Fibroblast of skin of back (primary cell): ENCODE data around the gene CENATAC.
"Not testable (repeated sequence)": the region's sequence is repeated elsewhere in the genome, so short reads cannot be mapped to it uniquely, and the experiment has no call there.

Experiments
- DNase-seq: peaks from one replicate; pipeline ENCODE4 v3.0.0-alpha.2; 2013

CENATAC gene

DNA sequence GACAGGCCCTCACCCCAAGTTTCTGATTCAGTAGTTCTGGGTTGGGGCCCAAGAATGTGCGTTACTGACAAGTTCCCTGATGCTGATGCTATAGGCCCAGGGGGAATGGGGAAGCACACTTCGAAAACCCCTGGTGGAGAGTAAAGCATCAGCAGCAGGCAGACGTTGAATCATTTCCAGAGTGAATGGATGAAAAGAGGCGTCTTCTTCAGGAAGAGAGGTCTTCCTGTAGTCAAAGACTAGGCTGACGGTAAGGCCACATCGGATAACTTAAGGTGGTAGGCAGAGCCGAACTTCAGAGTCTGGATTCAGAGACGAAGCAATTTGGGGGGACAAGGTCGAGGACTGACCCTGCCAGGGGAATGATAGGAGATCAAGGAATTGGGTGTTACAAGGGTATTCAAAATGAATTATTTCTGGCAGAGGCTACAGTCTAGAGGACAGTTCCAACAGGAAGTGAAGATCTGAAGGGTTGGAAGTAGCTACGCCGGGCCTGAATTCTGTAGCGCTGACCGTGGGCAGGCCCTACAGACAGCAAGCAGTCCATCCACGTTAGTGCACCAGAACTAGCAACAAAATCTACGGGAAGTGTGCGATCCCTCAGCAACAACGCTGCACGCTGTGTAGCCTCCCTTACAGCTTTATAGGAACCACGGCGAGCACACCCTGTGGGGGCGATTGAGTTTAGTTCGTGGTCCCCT is 862 bp upstream of the CENATAC start:
- peak; percentile 27 for DNase-seq

DNA sequence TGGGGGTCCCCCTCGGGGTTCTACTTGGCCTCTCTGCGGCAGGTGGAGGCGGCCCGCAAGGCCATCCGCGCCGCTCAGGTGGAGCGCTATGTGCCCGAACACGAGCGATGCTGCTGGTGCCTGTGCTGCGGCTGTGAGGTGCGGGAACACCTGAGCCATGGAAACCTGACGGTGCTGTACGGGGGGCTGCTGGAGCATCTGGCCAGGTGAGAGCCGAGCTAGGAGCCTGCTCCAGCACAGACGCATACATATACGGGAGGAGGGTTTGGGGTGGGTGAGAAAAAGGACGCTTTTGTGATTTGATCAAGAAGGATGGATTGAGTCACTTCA is 415 bp downstream of the CENATAC start:
- no peak for DNase-seq

DNA sequence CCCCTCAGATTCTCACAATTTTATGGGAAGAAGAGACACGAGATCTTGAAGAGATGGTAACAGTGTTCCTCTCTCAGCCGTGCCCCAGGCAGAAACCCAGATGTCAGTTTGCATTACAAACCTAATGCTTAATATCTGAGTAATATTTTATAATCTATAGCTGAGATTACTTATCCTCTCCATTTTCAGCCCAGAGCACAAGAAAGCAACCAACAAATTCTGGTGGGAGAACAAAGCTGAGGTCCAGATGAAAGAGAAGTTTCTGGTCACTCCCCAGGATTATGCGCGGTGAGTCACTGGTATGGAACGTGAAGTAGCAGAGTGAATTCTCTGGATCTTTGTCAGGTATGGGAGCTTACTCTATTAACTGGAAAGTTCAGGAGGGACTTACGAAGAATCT is 884 bp downstream of the CENATAC start:
- DNase-seq: peak; percentile 50

DNA sequence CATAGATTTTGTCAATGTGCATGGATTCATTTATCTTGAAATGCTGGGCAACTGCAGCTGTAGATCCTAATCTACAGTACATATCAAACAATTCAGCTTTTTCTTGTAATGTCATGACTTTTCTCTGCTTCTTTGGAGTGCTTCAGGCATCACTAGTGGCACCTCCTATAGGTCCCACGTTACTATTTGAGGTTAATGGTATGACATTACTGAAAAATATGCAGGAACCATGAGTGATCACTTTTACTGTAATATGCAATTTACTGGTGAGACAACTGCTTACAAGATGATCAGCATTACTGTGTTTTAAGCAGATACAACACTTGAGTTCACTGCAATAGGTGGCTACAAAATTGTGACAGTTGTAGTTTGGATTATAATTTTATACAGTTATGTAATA is 3.0 kb downstream of the CENATAC start:
- peak; percentile 39 for DNase-seq

DNA sequence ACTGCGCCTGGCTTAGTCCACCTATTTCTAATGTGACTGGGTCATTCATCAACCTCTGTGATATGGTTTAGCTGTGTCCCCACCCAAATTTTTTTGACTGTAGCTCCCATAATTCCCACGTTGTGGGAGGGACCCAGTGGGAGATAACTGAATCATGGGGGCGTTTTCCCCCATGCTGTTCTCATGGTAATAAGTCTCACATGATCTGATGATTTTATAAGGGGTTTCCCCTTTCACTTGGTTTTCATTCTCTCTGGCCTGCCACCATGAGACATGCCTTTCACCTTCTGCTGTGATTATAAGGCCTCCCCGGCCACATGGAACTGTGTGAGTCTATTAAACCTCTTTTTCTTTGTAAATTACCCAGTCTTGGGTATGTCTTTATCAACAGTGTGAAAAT is 8.7 kb downstream of the CENATAC start:
- no peak for DNase-seq

DNA sequence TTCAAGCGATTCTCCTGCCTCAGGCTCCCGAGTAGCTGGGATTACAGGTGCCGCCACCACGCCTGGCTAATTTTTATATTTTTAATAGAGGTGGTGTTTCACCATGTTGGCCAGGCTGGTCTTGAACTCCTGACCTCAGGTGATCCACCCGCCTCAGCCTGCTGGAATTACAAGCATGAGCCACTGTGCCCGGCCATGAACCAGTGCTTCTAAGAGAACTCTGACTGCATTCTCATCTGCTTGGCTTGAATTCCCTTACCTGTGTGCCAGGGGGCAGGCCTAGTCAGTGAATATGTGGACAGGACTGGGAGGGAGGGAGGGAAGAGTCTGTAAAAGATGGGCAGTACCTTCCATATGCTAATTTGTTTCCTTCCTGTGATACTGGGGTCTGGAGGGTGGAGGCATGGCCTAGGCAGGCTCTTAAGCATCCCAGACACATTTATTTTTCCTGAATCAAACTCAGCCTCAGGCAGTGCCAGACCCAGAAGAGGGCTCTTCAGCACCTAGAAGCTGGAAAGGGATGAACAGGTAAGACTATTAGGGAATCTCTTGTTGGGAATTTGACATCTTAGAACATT is 13.6 kb downstream of the CENATAC start:
- DNase-seq: no peak

DNA sequence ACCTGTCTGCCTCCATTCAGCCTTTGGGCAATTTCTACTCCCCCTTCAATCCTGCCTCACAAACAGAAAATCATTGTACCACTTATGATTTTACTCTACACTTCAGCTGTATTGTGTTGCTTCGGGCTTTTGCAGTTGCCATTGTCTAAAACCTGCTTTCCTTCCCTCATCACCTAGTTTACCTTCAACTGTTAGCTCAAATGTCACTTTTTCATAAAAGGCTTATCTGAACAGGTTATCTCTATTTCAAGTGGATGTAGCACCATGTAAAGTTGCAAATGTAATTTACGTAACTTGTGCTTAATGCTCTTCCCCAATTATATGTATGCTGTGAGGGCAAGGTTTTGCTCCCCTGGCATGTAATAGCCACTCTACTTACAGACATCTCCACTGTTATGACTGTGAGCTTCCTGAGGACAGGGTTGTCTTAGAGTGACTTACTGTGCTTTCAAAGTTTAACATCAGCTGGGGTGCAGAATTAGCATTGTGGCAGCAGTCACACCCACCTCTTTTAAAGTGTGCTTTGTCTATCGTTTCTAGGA is 14.8 kb downstream of the CENATAC start:
- DNase-seq: no peak

DNA sequence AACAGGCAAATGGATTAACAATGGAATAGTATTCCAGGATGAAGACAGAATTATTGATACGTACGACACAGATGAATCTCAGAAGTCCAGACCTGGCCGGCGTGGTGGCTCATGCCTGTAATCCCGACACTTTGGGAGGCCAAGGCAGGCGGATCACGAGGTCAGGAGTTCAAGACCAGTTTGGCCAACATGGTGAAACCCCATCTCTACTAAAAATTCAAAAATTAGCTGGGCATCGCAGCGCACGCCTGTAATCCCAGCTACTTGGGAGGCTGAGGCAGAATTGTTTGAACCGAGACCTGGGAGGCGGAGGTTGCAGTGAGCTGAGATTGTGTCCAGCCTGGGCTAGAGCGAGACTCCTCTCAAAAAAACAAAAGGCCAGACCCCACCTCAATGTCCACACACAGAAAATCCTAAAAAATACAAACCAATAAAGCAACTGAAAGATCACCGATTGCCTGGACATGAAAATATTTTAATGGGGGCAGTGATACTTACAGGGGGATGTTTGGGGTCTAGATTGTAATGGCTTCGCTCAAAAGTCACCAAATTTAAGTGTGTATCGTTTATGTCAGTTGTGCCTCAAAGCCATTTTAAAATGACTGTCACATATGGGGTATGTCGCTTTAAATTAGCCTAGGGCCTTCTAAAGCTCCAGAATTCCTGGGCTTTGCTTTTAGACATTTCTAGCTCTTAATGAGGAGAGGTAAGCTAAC is 16.4 kb downstream of the CENATAC start:
- DNase-seq: no peak

DNA sequence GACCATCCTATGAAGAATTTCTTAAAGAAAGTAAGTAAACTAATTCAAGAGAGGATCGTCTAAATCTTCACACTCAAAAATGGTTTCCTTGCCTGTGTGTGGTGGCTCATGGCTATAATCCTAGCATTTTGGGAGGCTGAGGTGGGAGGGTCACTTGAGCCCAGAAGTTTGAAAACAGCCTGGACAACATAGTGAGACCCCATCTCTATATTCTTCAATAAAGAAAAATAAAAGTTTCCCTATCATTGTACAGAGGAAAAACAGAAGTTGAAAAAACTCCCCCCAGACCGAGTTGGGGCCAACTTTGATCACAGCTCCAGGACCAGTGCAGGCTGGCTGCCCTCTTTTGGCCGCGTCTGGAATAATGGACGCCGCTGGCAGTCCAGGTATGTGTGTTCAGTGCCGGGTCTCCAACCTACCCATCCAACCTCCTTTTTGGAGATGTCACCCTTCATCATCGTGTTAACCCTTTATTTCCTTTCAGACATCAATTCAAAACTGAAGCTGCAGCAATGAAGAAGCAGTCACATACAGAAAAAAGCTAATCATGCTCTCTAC is 17.2 kb downstream of the CENATAC start:
- no peak for DNase-seq

DNA sequence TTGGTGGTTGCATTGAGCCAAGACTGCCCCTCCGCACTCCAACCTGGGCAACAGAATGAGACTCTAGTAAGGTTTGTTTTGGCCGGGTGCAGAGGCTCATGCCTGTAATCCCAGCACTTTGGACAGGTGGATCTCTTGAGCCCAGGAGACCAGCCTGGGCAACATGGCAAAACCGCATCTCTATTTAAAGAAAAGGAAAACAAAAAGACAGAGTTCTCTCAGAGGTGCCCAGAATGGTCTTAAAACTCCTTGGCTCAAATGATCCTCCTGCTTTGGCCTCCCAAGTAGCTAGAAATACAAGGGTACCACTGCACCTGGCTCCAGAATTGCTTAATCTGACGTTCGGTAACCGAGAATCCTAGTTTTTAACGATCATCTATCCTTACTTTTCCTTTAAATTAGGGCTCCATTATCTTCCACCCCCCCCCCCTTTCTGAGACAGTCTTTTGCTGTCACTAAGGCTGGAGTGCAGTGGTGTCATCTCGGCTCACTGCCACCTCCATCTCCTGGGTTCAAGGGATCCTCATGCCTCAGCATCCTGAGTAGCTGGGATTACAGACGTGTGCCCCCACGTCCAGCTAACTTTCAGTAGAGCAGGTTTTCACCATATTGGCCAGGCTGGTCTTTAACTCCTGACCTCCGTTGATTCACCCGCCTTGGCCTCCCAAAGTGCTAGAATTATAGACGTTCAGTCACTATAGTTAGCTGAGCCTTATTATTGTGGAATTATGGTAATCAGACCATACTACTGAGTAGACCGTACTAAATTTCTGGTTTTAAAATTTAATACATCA is 18.5 kb downstream of the CENATAC start:
- no peak for DNase-seq

DNA sequence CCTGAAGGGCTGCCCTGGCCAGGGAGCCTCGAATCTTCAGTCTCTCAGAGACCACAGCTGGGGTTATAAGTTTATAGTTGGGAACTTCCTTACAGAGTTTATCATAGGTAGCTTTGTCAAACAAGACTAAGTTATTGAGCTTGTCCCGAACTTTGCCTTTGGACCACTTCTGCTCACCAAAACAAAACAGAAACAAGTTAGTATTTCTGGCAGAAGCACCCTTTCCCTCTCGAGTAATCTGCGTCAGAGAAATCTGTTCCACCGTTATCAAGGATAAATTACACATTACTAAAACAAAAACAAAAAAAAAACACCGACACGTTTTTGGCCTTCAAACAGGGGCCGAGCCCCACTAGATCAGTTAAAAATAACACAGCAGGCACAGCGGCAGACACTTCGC is 19.4 kb downstream of the CENATAC start:
- DNase-seq: not testable (repeated sequence)

DNA sequence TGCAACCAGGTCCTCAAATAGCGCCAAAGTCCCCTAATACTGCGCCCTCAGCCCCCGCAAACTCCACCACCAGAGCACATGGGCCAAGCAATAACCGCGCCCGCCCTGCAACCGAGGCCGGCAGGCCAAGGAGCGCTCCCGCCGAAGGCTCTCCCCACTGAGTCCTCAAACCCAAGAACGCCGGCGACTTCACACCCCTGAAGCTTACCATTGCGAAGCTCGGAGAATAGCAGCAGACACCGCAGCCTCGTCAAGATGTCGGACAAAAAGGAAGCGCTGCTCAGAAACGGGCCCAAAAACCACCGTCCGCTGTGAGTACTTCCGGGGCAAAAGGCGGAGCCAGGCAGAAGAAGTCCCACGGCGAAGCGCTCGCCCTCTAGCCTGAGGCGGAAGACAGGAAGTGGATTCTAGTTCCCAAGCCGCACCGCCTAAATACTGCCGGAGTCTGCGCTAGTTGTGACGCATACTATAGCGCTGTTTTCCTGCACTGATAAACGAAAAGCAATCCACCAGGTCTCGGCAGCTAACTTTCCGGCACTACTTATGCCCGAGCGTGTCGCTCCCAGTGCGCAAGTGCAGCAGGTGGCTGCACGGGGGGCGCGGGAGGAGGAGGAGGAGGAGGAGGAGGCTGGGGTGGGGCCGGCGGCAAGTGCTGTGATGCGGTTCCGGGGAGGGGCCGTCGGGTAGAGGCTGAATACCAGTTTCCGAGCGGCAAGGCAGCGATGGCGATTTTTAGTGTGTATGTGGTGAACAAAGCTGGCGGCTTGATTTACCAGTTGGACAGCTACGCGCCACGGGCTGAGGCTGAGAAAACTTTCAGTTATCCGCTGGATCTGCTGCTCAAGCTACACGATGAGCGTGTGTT is 20.4 kb downstream of the CENATAC start, which contains the start of the genes RPS25 and TRAPPC4:
Gene RPS25 (minus strand): TSS at position 270 of the 865 bp plus-strand sequence. CDS start 59 bp downstream, at position 211.
Gene TRAPPC4 (plus strand): TSS at position 693 of the 865 bp plus-strand sequence. CDS start 30 bp downstream, at position 723.
- peak; percentile 97 for DNase-seq

DNA sequence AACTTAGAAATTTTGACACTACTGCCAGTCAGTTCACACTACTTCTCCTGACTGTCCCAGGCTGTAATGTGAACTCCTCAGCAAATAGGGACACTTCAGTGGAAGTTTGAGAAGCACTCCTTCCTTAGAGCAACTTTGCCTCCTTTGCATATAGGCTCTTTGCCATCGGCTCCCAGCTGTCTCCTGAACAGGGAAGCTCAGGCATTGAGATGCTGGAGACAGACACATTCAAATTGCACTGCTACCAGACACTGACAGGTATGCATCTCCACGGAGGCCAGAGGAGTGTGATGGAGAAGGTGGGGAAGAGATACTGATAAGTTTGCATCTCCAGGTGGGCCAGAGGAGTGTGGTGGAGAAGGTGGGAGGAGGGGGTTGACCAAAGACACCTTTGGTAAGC is 22.1 kb downstream of the CENATAC start:
- no peak for DNase-seq

DNA sequence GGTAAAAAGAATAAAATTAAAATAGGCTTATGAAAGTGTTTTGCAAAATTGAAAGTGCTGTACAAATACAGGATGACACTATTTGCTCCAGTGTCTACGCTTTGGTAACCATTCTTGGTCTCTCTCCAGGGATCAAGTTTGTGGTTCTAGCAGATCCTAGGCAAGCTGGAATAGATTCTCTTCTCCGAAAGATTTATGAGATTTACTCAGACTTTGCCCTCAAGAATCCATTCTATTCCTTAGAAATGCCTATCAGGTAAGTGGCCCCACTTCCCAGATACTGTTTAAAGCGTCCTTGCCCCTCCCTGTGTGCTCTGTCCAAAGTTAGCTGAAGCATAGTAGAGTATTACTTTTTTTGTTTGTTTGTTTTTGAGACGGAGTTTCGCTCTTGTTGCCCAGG is 23.7 kb downstream of the CENATAC start:
- no peak for DNase-seq

DNA sequence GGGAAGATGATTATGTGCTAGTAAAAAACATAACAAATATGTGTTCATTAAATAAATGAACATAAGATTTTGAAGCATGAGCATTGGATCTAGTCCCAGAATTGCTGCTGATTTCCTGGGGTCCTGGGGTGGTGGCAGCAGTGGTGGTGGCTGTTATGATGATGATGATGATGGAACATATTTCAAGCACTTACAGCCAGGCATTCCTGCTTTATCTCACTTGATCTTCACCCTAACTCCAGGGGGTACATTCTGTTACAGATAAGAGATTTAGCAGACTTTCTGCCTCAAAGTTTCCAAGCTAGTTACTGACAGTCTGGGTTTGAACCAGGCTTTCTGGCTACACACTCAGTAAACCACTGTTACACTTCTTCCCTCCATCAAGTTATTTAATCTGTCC is 25.8 kb downstream of the CENATAC start:
- peak; percentile 23 for DNase-seq

DNA sequence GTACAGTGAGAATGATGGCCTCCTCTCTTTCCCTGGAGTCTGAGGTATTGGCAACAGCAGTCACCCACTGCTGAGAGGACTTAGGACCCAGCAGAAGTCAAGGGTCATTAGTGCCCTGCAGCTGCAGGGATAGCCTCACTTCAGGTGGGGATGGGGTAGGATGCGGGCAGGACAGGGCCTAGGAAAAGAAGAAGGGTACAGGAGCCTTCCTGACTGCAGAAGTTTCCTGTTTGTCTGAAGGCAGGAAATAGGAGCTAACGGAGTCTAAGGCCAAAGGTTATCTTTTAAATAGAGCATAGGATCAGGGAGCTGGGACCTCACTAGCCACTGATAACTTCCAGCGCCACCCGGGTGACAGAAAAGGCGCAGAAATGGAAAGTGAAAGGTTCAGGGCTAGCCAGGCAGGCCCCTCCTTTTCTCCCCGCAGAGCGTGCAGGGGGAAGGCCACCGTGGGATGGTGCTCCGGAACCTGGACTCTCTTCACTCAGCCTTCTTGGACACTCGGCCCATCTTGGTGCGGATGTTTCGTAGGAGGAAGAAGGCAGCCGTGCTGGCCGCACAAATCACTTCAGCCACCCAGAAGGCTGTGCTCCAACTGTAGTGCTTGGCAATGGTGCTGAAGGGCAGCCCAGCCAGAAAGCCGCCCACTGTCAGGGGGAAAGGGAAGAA is 26.6 kb downstream of the CENATAC start:
- no peak for DNase-seq

DNA sequence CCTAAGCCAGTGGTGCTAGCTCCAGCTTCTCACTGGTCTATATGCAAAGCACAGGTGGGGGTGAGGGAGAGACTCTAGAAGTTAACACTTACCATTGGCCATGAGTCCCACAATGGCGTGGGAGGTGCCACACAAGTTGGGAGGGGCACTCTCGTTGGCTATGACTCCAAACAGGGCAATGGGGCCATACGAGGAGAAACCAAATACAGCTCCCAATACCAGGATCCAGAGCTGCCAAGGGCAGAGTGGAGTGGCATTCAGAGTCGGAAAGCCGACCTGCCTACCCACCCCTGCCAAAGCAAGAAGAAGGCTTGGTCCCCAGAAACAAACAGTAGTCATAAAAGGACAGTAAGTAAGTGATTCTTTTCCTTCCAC is 27.1 kb downstream of the CENATAC start:
- DNase-seq: no peak

DNA sequence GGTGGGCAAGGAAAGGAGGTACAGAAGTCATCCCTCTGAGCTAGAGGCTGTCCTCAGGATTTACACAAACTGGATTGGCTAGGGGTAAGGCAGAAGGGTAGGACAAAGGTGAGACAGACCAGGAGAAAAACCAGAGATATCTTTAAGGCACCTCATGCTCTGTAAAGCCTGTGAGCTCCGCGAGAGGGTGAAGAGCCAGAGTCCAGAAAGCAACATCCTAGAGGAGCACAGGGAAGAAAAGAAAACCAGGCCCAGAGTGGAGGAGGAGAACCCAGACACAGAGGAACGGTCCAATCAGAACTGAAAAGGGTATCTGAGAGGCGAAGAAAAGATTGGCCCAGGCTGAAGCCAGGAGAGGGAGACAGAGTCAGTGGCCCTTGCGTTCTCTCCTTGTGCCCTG is 27.6 kb downstream of the CENATAC start:
- DNase-seq: no peak

DNA sequence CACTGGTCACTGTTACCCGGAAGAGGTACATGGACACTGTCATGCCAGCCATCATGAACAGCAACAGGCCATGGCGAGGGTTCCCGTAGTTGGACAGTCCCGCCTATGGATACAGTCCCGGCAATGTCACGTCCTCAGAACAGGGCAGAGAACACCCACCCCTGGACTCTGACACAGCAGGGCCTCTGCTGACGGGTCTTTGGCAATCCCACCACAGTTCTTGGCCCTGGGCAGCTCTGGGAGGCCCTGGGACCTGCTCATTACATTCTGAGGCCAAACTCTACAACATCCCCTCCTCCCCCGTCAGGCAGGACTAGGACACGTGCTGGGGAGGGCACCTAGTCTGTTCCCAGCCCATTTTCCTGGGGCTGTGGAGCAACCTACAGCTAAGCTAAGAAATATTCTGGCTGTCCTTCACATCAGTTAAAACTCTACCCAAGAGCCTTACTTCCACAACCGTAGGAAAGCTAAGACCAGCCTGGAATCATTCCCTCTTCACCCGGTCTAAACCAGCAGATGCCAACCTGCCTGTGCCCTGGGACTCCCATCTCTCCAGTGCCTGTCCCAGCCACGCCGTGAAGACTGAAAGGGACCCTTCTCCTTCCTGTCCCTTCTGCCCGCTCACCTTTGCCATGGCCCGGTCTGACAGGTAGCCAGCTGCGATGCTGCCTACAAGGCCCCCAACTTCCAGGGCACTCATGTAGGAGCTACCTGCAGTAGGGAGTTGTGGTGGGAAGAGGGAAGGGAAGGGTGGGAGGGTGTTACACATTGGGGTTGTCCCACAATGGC is 28.2 kb downstream of the CENATAC start:
- DNase-seq: no peak

DNA sequence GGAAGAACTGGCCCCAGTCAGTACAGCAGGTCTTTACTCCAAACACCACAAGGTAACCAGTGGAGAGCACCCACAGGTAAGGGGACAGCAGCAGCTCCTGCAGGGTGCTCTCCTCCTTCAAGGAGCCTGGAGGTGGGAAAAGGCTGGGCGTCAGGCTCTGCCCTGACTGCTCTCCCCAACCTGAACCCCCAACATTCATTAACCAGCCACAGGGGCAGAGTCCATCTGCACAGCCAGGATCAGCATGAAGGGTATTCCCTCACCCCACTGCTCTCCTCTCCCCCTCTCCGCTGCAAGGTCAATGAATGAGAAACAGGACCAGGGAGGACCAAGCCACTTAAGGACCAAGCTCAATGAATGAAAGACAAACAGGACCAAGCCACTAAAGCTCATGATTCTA is 29.0 kb downstream of the CENATAC start:
- DNase-seq: no peak
